ENCODE measurements around the gene FLNA. TPM values are rescaled to one million over a fixed set of nuclear protein-coding genes. Genes with fewer than 3 reads are reported as not detected.
"Not testable (repeated sequence)": the region's sequence is repeated elsewhere in the genome, so short reads cannot be mapped to it uniquely, and the experiment has no call there.

The FLNA gene
- total RNA-seq, result 100 to 1,000 TPM in 1 of 2 donors, 10 to 100 TPM in 1; 84.2 to 741 TPM
- long read RNA-seq, partial matches to known transcripts, result 64 of 77 reads
- long read RNA-seq, other reads (novel, unspliced or antisense), result 9 of 77 reads

DNA sequence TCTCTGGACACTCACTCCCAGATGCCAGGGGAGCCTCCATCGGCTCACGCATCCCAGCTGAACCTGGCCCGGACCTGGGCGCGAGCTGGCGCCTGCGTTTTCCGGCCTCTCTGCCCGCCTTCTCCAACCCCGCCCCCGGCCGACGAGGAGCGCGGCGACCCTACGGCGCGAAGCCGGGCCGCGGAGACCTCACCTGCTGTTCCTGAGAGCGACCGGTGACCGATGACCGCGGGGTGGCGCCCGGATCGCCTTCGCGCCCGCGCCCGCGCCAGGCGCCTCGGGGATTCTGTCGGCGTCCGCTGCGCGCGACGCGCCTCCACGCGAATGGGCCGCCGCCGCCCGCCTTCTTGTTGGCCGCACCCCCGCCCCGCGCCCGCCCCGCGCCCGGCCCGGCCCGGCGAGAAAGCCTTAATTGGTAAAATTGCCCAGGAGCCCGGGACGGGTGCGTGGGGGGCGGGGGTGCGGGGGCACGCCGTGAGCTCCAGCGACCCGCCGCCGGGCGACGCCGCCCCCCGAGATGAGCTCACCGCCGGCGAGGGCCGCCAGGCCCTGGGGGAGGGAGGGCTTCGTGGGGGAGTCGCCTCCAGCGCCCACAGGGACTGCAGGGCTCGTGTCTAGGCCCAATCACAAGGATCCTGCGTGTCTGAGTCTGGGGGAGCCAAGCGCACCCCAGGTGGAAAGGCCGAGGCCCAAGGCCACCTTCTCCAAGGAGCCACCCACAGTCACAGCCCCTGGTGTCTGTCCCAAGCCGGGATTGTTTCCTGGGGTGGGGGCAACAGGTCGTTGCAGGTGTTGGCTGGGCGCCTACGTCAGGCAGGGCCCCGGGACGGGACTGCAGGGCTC is at the start of gene FLNA:
Gene FLNA, minus strand, starts transcription at position 322 of the 843 bp plus-strand sequence. CDS start 3,389 bp downstream, outside the sequence.
- intact Hi-C loops (cut with DNase I, micrococcal nuclease), result no loop called here
- ATAC-seq, result no peak
- peak in 1 of 2 donors; percentile 64 for DNase-seq

DNA sequence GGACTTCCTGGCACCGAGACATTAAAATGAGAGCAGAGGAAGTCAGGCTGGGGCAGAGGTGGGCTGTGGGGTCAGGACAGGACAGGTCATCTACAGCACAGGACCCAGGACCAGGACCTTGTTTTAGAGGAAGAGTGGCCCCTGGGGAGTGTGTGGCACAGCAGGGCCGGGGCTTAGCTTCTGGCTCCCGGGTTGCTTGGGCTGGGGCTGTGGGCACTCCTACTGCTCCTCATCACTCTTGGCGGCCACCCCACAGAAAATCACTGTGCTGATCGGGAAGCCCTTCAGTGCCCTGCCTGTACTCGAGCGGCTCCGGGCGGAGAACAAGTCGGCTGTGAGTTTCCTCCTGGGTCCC is 45.9 kb upstream of the FLNA start:
- ATAC-seq, result no peak
- intact Hi-C loops (cut with DNase I, micrococcal nuclease), result no loop called here
- DNase-seq, result no peak

DNA sequence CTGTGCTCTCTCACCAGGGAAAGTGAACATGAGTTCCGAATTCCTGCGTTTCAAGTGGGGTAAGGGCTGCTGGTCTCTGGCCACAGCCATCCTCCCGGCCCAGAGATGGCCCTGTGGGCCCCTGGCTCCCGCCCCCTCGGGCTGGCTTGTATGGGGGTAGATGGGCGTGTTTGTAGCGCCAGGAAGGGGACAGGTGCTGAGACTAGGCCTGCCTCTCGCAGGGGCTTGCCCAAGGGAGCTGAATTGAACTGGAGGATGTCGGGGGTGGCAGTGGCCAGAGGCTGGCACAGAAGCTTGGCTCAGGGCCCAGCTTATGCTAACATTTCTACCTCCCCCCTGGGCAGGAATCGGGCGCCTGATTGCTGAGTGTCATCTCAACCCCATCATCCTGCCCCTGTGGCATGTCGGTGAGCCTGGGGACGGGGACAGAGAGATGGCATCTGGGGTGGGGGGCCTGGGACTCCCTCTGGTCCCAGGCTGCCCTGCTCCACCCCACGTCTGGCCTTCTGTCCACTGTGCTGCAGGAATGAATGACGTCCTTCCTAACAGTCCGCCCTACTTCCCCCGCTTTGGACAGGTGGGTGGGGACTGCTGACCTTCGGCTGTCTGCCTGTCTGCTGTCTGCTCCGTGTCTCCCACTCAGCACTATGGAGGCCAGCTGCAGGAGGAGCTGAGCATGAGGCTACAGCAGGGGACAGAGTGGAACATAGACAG is 45.4 kb upstream of the FLNA start:
- ATAC-seq, result no peak

GRCh38 chrX:154419189-154419588 is 44.8 kb upstream of the FLNA start:
- ATAC-seq (no peak), DNase-seq (no peak)
- intact Hi-C loops (cut with DNase I, micrococcal nuclease), result no loop called here

More for the DNA sequence above, 45.4 kb upstream of the FLNA start:
- DNase-seq, result no peak
- intact Hi-C loops (cut with DNase I, micrococcal nuclease), result no loop called here

GRCh38 chrX:154417157-154417556 is 42.7 kb upstream of the FLNA start:
- DNase-seq, result no peak
- ATAC-seq, result no peak
- intact Hi-C loops (cut with DNase I, micrococcal nuclease), result no loop called here

- no peak for DNase-seq
- no peak for ATAC-seq
- intact Hi-C loops (cut with DNase I, micrococcal nuclease), result no loop called here
Measured at GRCh38 chrX:154413142-154413541, 38.7 kb upstream of the FLNA start.

GRCh38 chrX:154412468-154412867 is 38.0 kb upstream of the FLNA start:
- DNase-seq (peak; percentile 47 to 55), ATAC-seq (peak; percentile 27)
- intact Hi-C loops (cut with DNase I, micrococcal nuclease), result no loop called here

DNA sequence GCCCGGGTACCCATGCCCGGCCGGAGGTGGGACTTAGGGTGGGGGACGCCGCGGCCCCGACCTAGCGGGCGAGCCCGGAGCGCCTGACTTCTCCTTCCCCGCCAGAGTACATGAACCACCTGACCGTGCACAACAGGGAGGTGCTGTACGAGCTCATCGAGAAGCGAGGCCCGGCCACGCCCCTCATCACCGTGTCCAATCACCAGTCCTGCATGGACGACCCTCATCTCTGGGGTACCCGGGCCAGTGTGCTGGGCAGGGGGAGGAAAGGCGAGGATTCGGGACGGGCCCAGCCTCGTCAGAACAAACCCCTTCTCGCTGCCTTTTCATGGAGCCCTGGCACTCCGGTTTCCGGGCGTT is 37.5 kb upstream of the FLNA start:
- intact Hi-C loops (cut with DNase I, micrococcal nuclease), result no loop called here
- peak; percentile 69 for ATAC-seq
- DNase-seq, result peak; percentile 80 to 84

- ATAC-seq, result peak; percentile 83
- intact Hi-C loops (cut with DNase I, micrococcal nuclease), result no loop called here
Measured at GRCh38 chrX:154409222-154409871, 34.9 kb upstream of the FLNA start, which contains the start of gene DNASE1L1. TSS of gene DNASE1L1 (minus strand) at chrX:154409254. CDS start at chrX:154405568, 3,686 bp downstream.

DNA sequence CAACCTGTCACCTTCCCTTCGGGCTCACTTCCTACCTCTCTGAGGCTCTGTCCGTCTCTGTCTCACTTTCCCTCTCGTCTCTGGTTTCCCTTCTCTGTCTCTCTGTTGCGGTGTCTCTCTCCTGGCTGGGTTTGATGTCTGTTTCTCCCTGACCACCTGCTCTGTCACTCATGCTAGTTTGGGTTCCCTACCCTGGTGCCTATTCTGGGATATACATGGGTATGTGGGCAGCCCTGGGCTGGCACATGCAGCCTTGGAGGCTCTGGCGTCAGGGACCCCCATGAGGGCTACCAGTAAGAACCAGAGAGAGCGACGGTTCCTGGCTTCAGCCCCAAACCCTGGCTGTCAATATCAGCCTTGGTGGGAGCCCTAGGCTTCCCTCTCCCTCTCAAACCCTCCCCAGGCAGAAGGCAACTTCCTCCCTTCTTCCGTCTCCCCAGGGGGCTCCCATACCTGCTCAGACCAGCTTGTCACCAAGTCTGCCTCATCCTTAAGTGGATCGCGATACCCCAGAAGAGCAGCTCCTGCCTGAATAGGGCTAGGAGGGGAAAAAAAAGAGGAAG is 34.3 kb upstream of the FLNA start:
- ATAC-seq, result no peak
- DNase-seq, result no peak
- intact Hi-C loops (cut with DNase I, micrococcal nuclease), result no loop called here

More at GRCh38 chrX:154409222-154409871, 34.9 kb upstream of the FLNA start, which contains the start of gene DNASE1L1:
- DNase-seq, result peak; percentile 86 to 93

- no peak for ATAC-seq
- intact Hi-C loops (cut with DNase I, micrococcal nuclease), result no loop called here
Measured at GRCh38 chrX:154404625-154405192, 30.3 kb upstream of the FLNA start.

GRCh38 chrX:154403858-154404257 is 29.4 kb upstream of the FLNA start:
- ATAC-seq (no peak), DNase-seq (no peak)
- intact Hi-C loops (cut with DNase I, micrococcal nuclease), result no loop called here

More at GRCh38 chrX:154404625-154405192, 30.3 kb upstream of the FLNA start:
- DNase-seq, result no peak

GRCh38 chrX:154403192-154403591 is 28.8 kb upstream of the FLNA start:
- no peak for DNase-seq
- intact Hi-C loops (cut with DNase I, micrococcal nuclease), result no loop called here
- no peak for ATAC-seq

DNA sequence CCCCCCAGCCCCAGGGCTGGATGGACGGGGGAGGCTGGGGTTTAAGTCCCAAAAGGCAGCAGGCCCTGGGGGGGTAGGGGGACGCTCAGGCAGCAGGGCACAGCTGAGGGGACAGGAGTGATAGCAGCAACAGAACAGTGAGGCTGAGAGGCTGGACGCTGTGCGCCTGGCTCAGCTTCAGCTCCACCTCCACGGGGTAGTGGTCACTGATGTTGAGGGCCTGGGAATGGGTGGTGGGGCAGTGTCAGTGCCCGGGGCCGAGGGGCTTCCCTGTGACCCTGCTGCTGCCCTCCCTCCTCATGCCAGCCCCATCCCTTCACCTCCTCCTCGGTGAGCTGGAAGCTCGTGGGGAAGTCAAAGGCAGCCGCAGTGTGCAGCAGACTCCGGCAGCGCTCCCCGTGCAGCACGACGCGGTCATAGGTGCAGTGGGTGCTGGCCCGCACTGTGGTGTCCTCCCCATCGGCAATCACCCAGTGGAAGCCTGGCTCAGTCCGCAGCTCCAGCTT is 28.2 kb upstream of the FLNA start:
- DNase-seq (no peak), ATAC-seq (no peak)
- intact Hi-C loops (cut with DNase I, micrococcal nuclease), result no loop called here

GRCh38 chrX:154401918-154402621 is 27.6 kb upstream of the FLNA start:
- ATAC-seq (no peak), DNase-seq (no peak)
- intact Hi-C loops (cut with DNase I, micrococcal nuclease), result no loop called here

DNA sequence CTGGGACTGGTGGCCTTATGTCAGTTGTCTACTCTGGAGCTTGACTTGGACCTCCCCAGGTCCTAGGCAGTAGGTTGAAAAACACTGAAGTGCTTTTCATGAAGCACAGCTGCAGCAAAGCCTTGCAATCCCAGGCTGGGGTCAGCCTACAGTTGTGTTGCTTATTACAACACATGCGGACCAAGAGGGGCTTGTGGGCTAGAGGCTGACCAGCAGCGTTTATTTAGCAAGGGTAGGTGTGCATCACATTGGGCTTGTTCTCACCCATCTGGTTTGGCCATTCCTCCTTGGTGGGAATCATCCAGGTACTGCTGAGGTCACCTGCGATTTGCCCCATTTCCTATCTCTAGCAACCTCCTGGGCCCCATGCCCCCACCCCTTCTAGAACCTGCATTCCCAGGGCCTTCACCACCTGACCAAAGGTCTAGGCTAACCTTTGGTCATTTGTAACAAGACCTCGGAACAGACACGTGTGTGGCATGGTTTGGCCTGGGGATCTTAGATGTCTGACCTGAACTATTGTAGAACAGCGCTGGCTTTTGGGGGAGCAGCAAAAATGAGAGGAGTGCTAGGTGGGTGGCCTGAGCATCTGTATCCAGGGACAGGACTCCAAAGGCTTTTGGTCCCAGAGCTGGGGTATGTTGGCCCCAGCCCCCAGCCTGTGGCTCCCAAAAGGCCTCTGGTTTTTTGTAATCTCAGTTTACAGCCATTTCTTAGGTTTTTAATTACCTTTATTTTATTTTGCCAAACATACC is 26.8 kb upstream of the FLNA start:
- ATAC-seq (no peak), DNase-seq (no peak)
- intact Hi-C loops (cut with DNase I, micrococcal nuclease), result no loop called here

DNA sequence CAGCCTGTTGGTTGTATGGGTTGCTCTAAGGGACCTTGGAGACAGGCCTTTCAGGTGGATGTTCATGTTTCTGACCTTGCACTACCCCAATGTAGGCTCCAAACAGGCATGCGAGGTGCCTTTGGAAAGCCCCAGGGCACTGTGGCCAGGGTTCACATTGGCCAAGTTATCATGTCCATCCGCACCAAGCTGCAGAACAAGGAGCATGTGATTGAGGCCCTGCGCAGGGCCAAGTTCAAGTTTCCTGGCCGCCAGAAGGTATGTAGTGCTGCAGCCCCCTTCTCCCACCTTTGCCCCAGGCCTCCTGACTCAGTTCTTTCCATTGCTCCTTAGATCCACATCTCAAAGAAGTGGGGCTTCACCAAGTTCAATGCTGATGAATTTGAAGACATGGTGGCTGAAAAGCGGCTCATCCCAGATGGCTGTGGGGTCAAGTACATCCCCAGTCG is 26.0 kb upstream of the FLNA start:
- intact Hi-C loops (cut with DNase I, micrococcal nuclease); DNase-seq; ATAC-seq: not testable (repeated sequence)
